ENCODE data around the gene CIRBP.

Gene CIRBP

GRCh38 chr19:1270213-1270853, 1.2 kb downstream of the CIRBP start:
- no peak for DNase-seq

GRCh38 chr19:1270854-1271527, 1.9 kb downstream of the CIRBP start:
- no peak for DNase-seq

GRCh38 chr19:1271528-1272422, 2.6 kb downstream of the CIRBP start:
- no peak for DNase-seq

GRCh38 chr19:1272423-1273262, 3.5 kb downstream of the CIRBP start:
- no peak for DNase-seq

GRCh38 chr19:1273263-1274041, 4.3 kb downstream of the CIRBP start:
- DNase-seq: no peak

GRCh38 chr19:1274081-1274851, 5.1 kb downstream of the CIRBP start:
- no peak for DNase-seq

- DNase-seq: no peak
Measured at GRCh38 chr19:1274852-1275259, 5.7 kb downstream of the CIRBP start.

GRCh38 chr19:1275260-1275975, 6.3 kb downstream of the CIRBP start, which contains the start of gene FAM174C:
FAM174C (plus strand) TSS chr19:1275530; CDS start chr19:1275550, 20 bp downstream.
- DNase-seq: peak; percentile 95

GRCh38 chr19:1275976-1276627, 7.0 kb downstream of the CIRBP start:
- no peak for DNase-seq

GRCh38 chr19:1276628-1277022, 7.5 kb downstream of the CIRBP start:
- no peak for DNase-seq

GRCh38 chr19:1277061-1277460, 7.9 kb downstream of the CIRBP start:
- DNase-seq: no peak

- DNase-seq: no peak
Measured at GRCh38 chr19:1278074-1278473, 8.9 kb downstream of the CIRBP start.

GRCh38 chr19:1278713-1279660, 9.9 kb downstream of the CIRBP start:
- no peak for DNase-seq

GRCh38 chr19:1279782-1280341, 10.7 kb downstream of the CIRBP start:
- peak; percentile 68 for DNase-seq

- no peak for DNase-seq
Measured at GRCh38 chr19:1280636-1281568, 11.8 kb downstream of the CIRBP start.

- no peak for DNase-seq
Measured at GRCh38 chr19:1281569-1282287, 12.6 kb downstream of the CIRBP start.
